GM10847 (cell line): Measurements from ENCODE around the gene METTL6.

ENCODE experiments used
- POLR2A ChIP-seq: IDR thresholded peaks from 2 replicates; pipeline ENCODE4 v1.6.1; 2011; ENCODE audit not compliant: insufficient read length; ENCODE audit errors: extremely low read depth

The METTL6 gene, protein sequence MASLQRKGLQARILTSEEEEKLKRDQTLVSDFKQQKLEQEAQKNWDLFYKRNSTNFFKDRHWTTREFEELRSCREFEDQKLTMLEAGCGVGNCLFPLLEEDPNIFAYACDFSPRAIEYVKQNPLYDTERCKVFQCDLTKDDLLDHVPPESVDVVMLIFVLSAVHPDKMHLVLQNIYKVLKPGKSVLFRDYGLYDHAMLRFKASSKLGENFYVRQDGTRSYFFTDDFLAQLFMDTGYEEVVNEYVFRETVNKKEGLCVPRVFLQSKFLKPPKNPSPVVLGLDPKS

DNA sequence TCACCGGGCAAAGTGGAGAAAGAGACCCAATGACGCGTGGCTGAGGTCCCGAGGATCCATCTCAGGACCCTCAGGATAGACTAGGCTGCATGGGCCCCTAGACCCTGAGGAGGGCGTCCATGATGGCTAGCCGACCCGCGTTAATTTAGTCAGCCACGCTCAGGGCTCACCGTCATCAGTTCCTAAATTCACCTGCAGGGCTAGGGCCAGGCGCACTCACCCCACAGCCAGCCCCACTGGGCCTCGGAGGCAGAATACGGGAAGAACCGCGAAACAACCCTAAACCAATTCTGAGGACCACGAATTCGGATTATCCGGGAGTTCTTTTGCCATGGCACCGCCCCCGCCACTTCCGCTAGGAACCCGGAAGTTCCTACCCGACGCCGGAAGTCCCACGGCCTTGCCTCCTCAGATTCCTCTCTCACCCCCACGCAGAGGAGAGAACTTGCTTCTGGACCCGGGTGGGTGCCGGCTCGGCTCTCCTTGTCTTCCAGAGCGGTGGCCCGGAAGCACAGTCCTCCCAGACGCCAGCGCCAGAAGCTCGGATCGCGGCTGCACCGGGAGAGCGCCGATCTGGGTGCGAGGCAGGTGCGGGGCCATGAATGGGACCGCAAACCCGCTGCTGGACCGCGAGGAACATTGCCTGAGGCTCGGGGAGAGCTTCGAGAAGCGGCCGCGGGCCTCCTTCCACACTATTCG is at the start of gene METTL6, which contains the start of gene EAF1:
Gene METTL6, minus strand, starts transcription at position 363 of the 699 bp plus-strand sequence. CDS start 1,033 bp downstream, outside the sequence.
Gene EAF1, plus strand, starts transcription at position 417 of the 699 bp plus-strand sequence. Its CDS starts 182 bp downstream, at position 599.
- peak; percentile 63 for TF ChIP-seq POLR2A

DNA sequence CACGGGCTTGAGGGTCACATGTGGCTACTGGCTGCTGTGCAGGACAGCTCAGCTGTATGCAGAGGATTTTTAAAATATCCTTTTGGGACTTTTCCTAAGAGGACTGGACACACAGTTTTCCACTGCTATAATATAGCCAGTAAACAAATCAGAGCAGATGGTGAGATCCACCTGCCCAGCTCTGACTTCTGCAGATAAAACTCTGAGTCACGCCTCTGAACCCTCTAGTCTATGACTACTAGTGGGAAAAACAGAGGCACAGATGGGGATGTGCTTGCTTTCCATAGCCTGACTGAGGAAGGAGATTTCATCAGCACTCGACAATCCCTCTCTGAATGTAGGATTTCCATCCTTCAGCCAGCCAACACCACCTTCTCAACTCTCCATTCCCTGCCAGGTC is 49.0 kb upstream of the METTL6 start:
- no peak for TF ChIP-seq POLR2A

DNA sequence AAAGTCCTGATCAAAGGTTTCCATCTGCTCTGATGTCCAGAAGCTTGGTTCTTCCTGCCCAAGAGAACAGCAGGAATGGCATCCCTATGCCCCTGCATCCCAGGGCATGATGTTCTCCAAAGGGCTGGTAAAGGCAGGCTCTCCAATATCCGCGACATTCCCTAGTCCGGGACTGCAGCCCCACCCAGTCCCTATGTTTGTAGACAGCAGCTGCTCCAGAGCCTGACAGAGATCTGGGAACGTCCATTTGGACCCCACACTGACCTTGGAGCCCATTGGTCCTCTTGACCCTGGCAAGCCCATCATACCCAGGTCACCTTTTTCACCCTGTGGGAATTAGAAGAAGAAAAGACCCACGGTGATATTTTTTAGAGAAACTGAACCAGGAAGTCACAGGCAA is 47.8 kb upstream of the METTL6 start:
- no peak for TF ChIP-seq POLR2A

DNA sequence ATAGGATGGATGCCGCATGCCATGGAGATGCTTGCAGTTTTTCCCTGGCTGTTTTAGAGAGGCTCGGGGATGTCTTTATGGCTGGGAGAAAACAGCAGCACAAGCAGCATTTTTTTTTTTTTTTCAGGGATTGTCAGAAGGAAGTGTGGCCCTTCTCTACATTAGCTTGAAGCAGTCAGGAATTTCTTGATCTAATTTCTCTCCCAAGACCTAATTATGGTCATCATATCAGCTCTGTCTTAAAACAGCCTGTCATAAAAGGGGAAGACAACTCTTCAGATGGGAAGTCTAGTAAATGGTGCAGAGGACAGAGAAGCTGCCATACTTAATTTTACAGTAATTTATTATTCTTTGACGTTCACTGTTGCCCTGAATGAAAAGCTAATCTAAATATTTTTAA is 44.5 kb upstream of the METTL6 start:
- TF ChIP-seq POLR2A: no peak

DNA sequence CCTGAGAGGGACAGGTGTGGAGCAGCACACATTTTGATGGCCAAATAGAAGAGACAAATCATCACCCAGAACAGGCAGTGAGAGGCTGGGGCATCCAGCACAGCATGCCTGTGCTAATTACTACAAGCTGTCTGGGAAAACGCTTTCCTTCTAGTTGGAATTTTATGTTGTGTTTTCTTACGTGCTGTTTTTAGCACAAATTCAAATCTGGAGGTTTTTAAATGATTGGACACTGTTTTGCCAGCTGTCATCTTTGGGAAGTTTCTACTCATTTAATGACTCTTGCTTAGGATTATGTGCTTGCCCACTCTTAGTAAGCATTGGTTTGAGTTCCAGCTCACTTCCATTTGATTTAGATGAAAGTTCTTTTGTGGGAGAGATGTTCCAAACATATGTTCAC is 43.5 kb upstream of the METTL6 start:
- TF ChIP-seq POLR2A: no peak

DNA sequence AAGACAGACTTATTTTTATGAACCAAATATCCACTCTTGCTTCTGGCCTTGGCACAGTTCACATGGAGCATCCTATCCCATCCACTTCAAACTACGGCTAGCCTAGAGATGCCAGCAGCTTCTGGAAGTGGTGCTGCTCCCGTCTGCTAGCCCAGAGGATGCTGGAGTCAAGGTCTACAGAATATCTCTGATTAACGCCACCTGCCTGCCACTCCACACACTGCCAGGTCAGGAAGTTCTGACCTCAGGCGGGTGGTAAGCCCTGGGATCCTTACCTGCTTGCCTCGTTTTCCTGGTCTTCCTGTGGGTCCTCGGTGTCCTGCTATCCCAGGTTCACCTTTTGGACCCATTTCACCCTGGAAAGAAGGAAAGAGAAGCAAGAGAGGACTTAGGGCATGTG is 42.9 kb upstream of the METTL6 start:
- TF ChIP-seq POLR2A: no peak

DNA sequence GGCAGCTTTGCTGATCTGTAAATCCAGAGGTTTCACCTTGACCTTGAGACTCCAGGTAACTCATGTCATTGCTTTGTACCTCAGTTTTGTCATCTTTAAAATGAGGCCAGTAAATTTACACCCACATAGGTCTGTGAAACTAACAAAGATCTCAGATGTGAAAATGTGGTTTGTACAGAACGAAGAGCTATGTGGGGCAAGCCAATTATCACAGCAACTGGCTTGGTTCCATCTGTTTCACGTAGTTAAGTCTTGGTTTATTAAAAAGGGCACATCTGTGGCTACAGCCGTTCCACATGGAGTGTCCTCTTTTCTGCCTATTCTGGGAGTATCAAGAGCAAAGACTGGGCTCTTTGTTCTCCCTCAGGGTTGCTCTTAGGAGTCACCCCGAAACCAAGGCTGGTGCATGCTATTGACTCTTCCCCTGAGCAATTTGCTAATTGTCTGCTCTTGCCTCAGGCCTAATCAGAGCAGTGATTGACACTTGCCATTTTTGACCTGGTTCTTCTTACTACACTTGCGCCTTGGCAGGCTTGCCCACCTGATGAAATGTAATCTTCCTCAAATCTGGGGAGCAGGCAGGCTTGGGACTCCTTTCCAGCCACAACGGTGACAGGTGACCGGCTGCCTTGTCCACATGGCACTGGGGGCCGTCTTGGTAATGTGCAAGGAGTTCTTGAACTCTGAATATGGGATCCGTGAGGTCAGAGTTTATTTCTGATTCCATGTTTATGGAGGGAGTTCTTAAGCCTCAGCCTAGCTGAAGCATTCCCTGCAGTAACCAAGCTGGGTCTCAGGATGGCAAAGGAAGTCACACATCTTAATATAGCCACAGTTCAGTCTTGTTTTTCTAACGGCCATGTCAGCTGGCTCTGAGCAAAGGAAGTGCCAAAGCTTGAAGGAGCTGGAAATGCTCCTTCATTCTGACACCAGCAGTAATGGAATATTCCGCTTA is 40.2 kb upstream of the METTL6 start:
- no peak for TF ChIP-seq POLR2A

DNA sequence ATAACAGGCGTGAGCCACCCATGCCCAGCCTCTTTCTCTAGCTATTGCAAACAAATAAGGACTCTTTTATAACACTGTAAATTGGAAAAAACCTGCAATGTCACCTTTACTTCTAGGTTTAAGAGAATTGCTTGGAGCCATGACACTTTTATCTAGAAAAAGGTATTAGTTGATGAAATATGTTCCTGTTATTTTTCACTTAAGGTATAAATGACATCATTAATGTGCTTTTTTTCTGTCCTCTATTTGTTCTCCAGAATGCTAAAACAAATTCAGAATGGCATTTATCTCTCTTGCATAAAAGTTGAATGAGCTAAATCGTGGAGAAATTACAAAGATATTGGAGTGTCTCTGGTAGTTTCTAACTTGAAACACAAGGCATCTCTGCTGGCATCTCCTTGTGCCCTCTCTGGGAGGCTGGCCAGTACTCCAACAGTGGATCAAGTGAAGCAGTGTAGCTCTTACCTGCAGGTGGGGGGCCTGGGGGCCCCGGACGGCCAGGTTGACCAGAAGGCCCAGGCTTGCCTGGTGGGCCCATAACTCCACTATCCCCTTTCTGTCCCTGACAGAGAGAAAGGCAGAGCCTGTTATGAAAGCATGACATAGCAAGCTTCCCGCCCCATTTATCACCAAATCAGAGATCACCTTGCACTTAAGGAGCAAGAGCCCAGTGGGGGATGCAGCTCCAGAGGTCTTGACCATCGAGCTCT is 38.7 kb upstream of the METTL6 start:
- TF ChIP-seq POLR2A: no peak

DNA sequence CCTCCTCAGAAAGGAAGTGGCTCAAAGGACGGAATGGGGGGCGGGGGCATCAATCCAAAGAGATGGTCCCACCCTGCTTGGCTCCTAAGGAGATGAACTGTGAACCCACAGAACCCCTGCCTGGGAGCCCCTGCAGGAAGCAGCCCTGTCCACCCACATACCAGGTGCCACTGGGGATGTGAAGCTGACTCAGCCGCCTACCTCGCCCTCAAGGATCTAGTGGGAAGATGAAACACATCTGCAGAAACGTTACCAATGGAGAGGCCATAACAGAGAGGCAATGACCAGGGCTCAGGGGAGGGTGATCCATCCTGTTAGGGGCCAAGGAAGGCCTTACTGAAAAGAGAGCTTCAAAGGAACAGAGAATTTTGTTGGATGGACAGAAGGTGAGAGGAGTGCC is 35.1 kb upstream of the METTL6 start:
- no peak for TF ChIP-seq POLR2A

DNA sequence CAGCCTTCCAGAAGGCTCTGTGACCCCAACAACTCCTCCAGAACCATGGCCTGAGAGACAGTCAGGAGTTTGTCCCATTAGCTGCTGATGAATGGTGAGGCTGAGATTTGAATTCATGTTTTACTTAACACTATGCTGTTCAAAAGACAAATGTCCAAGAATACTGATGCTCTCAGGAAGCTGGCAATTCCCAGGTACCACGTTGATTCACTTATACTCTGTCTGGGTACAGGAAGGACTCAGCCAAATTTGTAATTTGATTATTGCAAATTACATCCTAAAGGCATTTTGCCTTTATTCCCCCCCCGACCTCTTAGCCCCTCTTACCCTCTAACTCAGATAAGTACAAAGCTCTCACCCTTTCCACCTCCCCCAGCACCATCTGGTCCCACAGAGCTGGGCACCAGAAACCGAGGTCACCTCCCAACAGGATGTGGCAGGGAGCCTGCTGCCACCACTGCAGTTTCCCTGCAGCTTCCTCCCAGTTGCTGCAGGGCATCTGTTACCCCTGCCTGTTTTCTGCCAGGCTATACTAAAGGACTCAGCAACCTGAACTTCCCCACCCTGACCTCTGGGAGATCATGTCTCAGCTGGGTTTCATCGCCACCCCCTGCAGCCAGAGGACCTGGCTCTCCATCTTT is 33.7 kb upstream of the METTL6 start:
- no peak for TF ChIP-seq POLR2A

DNA sequence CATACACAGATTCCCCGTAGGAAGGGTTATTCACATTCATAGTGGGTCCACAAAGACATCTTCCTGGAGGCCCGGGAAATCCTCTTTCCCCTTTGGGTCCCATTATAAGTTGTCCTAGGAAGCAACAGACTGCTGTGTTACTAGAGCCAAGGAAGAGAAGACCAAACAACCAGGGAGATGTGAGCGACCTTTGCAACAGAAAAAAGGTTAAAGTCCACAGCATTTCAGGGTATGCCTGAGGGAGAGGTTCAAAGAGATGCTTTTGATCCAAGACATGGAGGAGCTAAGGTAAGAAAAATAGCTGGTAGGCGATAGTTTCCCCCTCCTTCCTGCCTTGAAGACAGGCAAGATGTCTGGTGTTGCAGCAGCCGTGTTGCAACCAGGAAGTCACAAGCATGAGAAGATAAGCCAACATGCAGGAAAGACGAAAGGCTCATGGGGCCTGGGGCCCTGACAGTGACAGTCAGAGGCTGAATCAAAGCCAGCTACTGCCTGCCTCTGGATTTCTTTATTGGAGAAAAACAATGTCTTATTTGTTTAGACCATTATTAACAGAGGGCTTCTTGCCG is 31.0 kb upstream of the METTL6 start:
- no peak for TF ChIP-seq POLR2A

DNA sequence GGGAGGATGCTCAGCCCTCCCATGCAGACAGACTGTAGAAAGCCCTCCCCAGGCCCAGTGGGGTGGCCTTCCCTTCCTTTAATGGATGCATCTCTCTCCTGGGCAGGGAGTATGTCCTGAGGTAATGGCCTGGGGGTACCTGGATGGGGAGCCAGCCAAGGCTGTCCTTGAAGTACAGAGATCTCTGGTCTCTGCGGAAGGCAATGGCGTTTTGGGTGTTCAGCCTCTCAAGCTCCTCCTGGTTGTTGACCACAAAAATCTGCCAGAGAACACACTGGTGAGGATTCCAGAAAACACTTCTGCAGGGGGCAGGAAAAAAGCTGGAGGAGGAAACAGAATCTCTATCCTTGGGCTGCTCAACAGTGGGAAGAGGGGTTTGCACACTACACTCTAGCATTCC is 29.0 kb upstream of the METTL6 start:
- no peak for TF ChIP-seq POLR2A

DNA sequence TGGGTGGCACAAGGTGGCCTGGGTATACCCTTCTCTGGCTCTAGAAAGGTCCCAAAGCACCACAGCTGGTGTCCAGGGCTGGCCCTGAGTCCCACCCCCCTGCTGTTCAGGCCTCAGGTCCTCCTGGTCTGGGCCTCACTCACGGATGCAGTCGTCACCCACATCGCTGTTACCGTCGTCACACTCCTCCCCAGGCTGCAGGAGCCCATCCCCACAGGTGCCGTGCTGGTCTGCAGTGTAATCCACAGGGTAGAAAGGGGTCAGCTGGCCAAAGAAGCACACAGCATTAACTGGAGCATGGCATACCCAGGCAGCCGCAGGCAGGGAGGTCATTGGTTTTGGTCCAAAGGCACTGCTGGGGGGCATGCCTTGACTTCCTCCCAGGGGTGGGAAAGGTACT is 28.4 kb upstream of the METTL6 start:
- TF ChIP-seq POLR2A: no peak

DNA sequence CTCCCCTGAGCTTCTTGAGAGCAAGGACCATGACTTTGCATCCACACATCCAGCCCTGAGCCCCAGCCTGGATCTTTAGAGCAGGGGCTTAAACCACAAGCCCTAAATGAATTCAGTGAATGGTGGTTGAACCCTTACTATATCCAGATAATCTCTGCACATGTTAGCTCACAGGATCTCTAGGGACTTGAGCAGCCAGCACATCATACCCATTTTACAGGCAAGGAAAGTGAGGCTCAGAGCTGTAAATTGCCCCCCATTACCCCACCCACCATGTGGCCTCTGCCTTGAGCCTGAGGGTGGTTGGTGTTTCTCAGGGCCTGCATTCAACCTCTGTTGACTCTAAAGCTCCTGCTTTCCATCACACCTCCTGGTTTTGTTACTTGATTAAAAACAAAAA is 27.6 kb upstream of the METTL6 start:
- no peak for TF ChIP-seq POLR2A
